ENCODE measurements around the gene KIAA1549. TPM values are rescaled to one million over a fixed set of nuclear protein-coding genes. Genes with fewer than 3 reads are reported as not detected.

The KIAA1549 gene
- total and polyA plus RNA-seq, 3 donors from 2014 or later = 4.4 to 8.0 (median 7.4) TPM

DNA sequence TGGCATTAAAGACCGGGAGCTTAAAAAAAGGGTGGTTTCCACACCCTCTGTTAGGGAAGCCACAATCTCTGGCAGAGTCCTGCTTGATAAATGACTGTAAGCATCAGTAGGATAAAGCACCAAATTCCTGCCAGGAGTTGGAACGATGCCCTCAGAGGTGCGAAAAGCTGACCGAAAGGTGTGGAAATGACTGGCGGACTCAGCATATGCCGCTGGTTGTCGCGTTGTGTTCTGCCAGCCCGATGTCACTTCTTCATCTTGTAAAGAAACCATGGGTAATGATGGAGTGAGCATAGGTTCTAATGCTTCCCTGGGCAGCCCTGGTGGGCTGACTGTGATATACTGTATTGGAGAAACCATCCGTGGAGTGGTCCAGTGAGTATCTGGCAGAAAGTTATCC, 62.4 kb downstream of the KIAA1549 start:
- H3K9me3 ChIP-seq = no peaks in the 10 kb centered on the region
- no peaks in the 10 kb centered on the region for H3K4me1 ChIP-seq
- intact Hi-C loops (cut with DNase I; ENCODE audit: low total_unique reads) = no loop called here
- H3K27ac ChIP-seq = no peak overlapping the region
- H3K27me3 ChIP-seq = no peaks in the 10 kb centered on the region
- no peaks in the 10 kb centered on the region for H3K36me3 ChIP-seq (ENCODE audit: low read depth, missing control alignments)
- no peak for DNase-seq
- no peak overlapping the region for H3K4me3 ChIP-seq
- WGBS, 2 donors = 95% methylated on average over 10 of the region's 10 CpGs
- no peak for TF ChIP-seq POLR2A (IDR thresholded peaks at IDR 0.05)
- TF ChIP-seq, protein P1, sequence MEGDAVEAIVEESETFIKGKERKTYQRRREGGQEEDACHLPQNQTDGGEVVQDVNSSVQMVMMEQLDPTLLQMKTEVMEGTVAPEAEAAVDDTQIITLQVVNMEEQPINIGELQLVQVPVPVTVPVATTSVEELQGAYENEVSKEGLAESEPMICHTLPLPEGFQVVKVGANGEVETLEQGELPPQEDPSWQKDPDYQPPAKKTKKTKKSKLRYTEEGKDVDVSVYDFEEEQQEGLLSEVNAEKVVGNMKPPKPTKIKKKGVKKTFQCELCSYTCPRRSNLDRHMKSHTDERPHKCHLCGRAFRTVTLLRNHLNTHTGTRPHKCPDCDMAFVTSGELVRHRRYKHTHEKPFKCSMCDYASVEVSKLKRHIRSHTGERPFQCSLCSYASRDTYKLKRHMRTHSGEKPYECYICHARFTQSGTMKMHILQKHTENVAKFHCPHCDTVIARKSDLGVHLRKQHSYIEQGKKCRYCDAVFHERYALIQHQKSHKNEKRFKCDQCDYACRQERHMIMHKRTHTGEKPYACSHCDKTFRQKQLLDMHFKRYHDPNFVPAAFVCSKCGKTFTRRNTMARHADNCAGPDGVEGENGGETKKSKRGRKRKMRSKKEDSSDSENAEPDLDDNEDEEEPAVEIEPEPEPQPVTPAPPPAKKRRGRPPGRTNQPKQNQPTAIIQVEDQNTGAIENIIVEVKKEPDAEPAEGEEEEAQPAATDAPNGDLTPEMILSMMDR (IDR thresholded peaks at IDR 0.05) = no peak

DNA sequence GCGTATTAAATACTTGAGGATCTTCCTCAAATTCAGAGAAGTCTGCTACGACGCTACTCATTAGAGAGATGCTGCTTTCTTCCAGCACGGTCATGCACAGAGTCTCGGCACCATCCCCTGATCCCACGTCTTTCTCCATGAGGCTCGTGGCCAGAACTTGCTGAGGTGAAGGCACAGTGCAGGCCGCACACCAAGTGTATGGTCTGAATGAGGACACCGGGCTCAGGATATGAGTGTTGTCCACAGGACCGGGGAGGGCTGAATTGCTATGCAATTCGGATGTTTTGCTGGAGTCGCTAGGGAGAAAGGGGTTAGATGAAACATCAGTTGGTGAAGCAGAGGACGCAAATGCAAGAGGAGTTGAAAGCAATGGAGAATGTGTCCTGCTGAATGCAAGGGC, 63.0 kb downstream of the KIAA1549 start:
- Histone ChIP-seq H3K36me3 (ENCODE audit: low read depth, missing control alignments) (no peaks in the 10 kb centered on the region), H3K4me1 (no peaks in the 10 kb centered on the region), H3K9me3 (no peaks in the 10 kb centered on the region), H3K27ac (no peak overlapping the region), H3K4me3 (no peak overlapping the region), H3K27me3 (no peaks in the 10 kb centered on the region)
- TF ChIP-seq, protein P1 (IDR thresholded peaks at IDR 0.05) = no peak
- no peak for TF ChIP-seq POLR2A (IDR thresholded peaks at IDR 0.05)
- intact Hi-C loops (cut with DNase I; ENCODE audit: low total_unique reads) = no loop called here
- WGBS, 2 donors = 91 to 97% methylated on average over 13 of the region's 13 CpGs
- no peak for DNase-seq

DNA sequence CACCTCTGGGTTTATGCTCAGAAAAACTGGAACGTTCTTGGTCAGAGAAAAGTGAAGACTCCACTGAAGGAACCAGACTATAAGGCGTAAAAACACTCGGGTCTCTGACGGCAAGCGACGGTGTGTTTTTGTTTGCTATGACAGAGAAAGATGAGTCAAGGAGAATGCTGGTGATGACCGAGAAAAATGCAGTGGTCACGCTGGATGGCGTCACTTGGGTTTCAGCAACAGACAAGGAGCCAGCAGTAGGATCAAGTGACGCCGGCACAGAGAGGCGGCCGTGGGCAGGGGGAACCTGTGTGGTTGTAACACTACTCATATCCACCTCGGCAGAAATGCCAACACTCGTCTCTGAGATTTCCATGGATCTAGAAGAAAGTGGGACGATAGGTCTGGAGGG, 63.4 kb downstream of the KIAA1549 start:
- no peaks in the 10 kb centered on the region for H3K9me3 ChIP-seq
- H3K4me1 ChIP-seq = no peaks in the 10 kb centered on the region
- WGBS, 2 donors = 95 to 96% methylated on average over 16 of the region's 16 CpGs
- TF ChIP-seq POLR2A (IDR thresholded peaks at IDR 0.05) = no peak
- TF ChIP-seq, protein P1 (IDR thresholded peaks at IDR 0.05) = no peak
- H3K36me3 ChIP-seq (ENCODE audit: low read depth, missing control alignments) = no peaks in the 10 kb centered on the region
- DNase-seq = no peak
- H3K27me3 ChIP-seq = no peaks in the 10 kb centered on the region
- no peak overlapping the region for H3K4me3 ChIP-seq
- intact Hi-C loops (cut with DNase I; ENCODE audit: low total_unique reads) = no loop called here
- no peak overlapping the region for H3K27ac ChIP-seq

DNA sequence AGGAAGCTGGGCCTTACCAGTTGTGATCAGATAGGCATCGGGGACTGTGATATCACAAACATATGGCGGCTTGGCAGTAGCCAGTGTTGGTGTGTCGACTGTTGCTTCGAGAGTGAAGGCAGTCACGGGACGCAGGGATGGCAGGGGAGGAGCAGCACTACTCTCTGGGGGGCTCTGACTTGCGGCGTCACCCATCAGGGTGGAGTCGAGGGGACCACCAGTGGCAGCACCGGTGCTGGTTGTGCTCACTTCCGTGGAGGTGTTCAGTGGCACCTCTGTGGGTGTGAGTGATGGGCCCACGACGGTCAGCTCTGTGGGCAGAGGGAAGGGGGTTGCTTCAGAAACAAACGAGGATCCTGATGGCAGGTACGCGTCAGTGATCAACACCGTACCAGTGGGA, 64.5 kb downstream of the KIAA1549 start:
- no peak overlapping the region for H3K27ac ChIP-seq
- H3K36me3 ChIP-seq (ENCODE audit: low read depth, missing control alignments) = no peaks in the 10 kb centered on the region
- intact Hi-C loops (cut with DNase I; ENCODE audit: low total_unique reads) = no loop called here
- H3K9me3 ChIP-seq = no peaks in the 10 kb centered on the region
- no peaks in the 10 kb centered on the region for H3K4me1 ChIP-seq
- DNase-seq = no peak
- WGBS, 2 donors = 91 to 94% methylated on average over 11 to 17 of the region's 17 CpGs
- H3K27me3 ChIP-seq = no peaks in the 10 kb centered on the region
- H3K4me3 ChIP-seq = no peak overlapping the region
- TF ChIP-seq, protein P1 (IDR thresholded peaks at IDR 0.05) = no peak
- TF ChIP-seq POLR2A (IDR thresholded peaks at IDR 0.05) = no peak

DNA sequence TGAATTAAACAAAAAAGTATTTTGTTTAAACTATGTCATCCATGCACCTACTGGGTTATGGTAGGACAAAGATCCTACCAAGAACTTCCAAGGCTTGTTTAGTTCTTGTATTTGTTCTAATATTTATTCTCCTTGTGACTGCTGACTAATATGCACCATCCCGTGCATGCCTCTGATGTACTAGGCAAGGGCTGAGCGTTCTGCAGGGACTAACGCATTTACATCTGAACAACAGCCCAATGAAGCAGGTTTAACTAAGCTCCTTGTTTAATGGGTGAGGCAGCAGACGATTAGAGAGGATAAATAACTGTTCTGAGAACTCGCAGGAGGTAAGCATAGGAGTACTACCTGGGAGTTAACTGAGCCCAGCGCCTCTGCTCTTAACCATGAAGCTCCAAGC, 64.9 kb downstream of the KIAA1549 start:
- TF ChIP-seq, protein P1 (IDR thresholded peaks at IDR 0.05) = no peak
- no peak for TF ChIP-seq POLR2A (IDR thresholded peaks at IDR 0.05)
- intact Hi-C loops (cut with DNase I; ENCODE audit: low total_unique reads) = no loop called here

More for the DNA sequence above, 64.9 kb downstream of the KIAA1549 start:
- Histone ChIP-seq H3K4me1 (no peaks in the 10 kb centered on the region), H3K36me3 (ENCODE audit: low read depth, missing control alignments) (no peaks in the 10 kb centered on the region), H3K27ac (no peak overlapping the region), H3K4me3 (no peak overlapping the region), H3K27me3 (no peaks in the 10 kb centered on the region), H3K9me3 (no peaks in the 10 kb centered on the region)
- DNase-seq = no peak
- 95 to 98% methylated on average over 6 of the region's 6 CpGs for WGBS, 2 donors

All from testis (tissue), 3 donors.